HCT116 (cell line): ENCODE results near the gene PMAIP1. TPM values are rescaled to one million over a fixed set of nuclear protein-coding genes. Genes with fewer than 3 reads are reported as not detected.

Source experiments
- ATAC-seq: fragments of 200-7000 bp; cut with Tn5 transposase; 2 replicates; pipeline ENCODE4 v1.9.1; 2020; ENCODE audit warnings: mild to moderate bottlenecking, moderate library complexity
- BruUV-seq: library from RNA; stranded (reverse); fragments of 400-500 nt; replicated peaks from 2 replicates; lab custom pipeline; 2021; lab: Mats Ljungman, UMichigan
- CTCF ChIA-PET: fragments of 300-600 bp; sonication (Branson Sonifier 250); formaldehyde crosslinking; loops from one replicate; lab custom pipeline; 2021; ENCODE audit warnings: antibody characterized with exemption; lab: Charles Lee
- POLR2A ChIA-PET: fragments of 300-600, 350-600 bp; sonication (Branson Sonifier 250); formaldehyde crosslinking; loops from one replicate; lab custom pipeline; 2021; ENCODE audit warnings: antibody characterized with exemption; lab: Charles Lee
- RAD21 ChIA-PET, 2 experiments: fragments of 300-600 bp; sonication (Branson Sonifier 250); formaldehyde crosslinking; loops; one replicate each; lab custom pipeline; 2023; ENCODE audit warnings: low total read pairs in 2 of 2; ENCODE audit not compliant: uncharacterized antibody in 2 of 2, unreplicated experiment in 2 of 2, low non-redundant PET in 1 of 2; lab: Charles Lee
- DNase-seq: peaks from one replicate; pipeline ENCODE4 v3.0.0-alpha.2; 2010; ENCODE audit warnings: low read depth, low spot score
- H2AFZ ChIP-seq: fragments of 200-600 bp; shearing (Covaris generic), sonication (generic); 2 replicates; pipeline ENCODE4 v1.6.1; 2017; ENCODE audit warnings: low read depth, mixed run types, mixed read lengths, antibody characterized with exemption, low read length; ENCODE audit not compliant: poor library complexity, severe bottlenecking
- H3K27ac ChIP-seq: 2 replicates; pipeline ENCODE4 v1.5.1; 2012; ENCODE audit warnings: low read depth, low read length
- H3K27me3 ChIP-seq: fragments of 200-600 bp; sonication (generic); 2 replicates; pipeline ENCODE4 v1.6.1; 2016; ENCODE audit warnings: mixed run types, low read length, mixed read lengths; ENCODE audit not compliant: insufficient read depth
- H3K36me3 ChIP-seq, 2 experiments: fragments of 200-500 bp in 1 of 2; fragments of 200-600 bp in 1 of 2; sonication (Bioruptor generic) in 1 of 2; sonication (generic) in 1 of 2; 2 replicates each; pipeline versions ENCODE4 v1.5.1 to v1.6.1; 2014 to 2016; ENCODE audit warnings: low read length in 2 of 2, inconsistent platforms in 1 of 2, mixed read lengths in 1 of 2, mixed run types in 1 of 2; ENCODE audit not compliant: insufficient read depth in 2 of 2, control insufficient read depth in 1 of 2
- H3K4me1 ChIP-seq, 2 experiments: fragments of 200-600 bp in 1 of 2; sonication (generic) in 1 of 2; 2 replicates each; pipeline versions ENCODE4 v1.5.1 to v1.6.1; 2012 to 2017; ENCODE audit warnings: low read length in 2 of 2, inconsistent platforms in 1 of 2, mild to moderate bottlenecking in 1 of 2, mixed read lengths in 1 of 2, mixed run types in 1 of 2, moderate library complexity in 1 of 2; ENCODE audit not compliant: insufficient read depth in 2 of 2, control insufficient read depth in 1 of 2
- H3K4me2 ChIP-seq: fragments of 200-600 bp; sonication (generic); 2 replicates; pipeline ENCODE4 v1.6.1; 2017; ENCODE audit warnings: mixed run types, low read length, mixed read lengths
- H3K4me3 ChIP-seq, 2 experiments: fragments of 200-600 bp in 1 of 2; sonication (generic) in 1 of 2; replicated peaks in 1 of 2; 2 replicates each; pipeline ENCODE4 v1.5.1; 2011 to 2016; ENCODE audit warnings: low read length in 2 of 2, control low read depth in 1 of 2, low read depth in 1 of 2, mild to moderate bottlenecking in 1 of 2, mixed read lengths in 1 of 2, mixed run types in 1 of 2
- H3K79me2 ChIP-seq: fragments of 200-600 bp; sonication (generic); 2 replicates; pipeline ENCODE4 v1.6.1; 2017; ENCODE audit warnings: mild to moderate bottlenecking, mixed run types, low read length, moderate library complexity, mixed read lengths; ENCODE audit not compliant: insufficient read depth
- H3K9ac ChIP-seq: fragments of 200-600 bp; sonication (generic); 2 replicates; pipeline ENCODE4 v1.6.1; 2016; ENCODE audit warnings: low read length, mixed read lengths
- H3K9me2 ChIP-seq: fragments of 200-600 bp; sonication (generic), shearing (Covaris generic); 2 replicates; pipeline ENCODE4 v1.6.1; 2017; ENCODE audit warnings: mixed run types, mild to moderate bottlenecking, moderate library complexity; ENCODE audit not compliant: insufficient read depth
- H3K9me3 ChIP-seq, 2 experiments: fragments of 200-500 bp in 1 of 2; fragments of 200-600 bp in 1 of 2; sonication (Bioruptor generic) in 1 of 2; sonication (generic) in 1 of 2; 2 replicates each; pipeline ENCODE4 v1.6.1; 2014 to 2017; ENCODE audit warnings: low read length in 2 of 2, mixed read lengths in 2 of 2, inconsistent platforms in 1 of 2, low read depth in 1 of 2, mild to moderate bottlenecking in 1 of 2, mixed run types in 1 of 2, moderate library complexity in 1 of 2; ENCODE audit not compliant: control insufficient read depth in 1 of 2, insufficient read depth in 1 of 2
- H4K20me1 ChIP-seq: fragments of 200-600 bp; sonication (generic), shearing (Covaris generic); 2 replicates; pipeline ENCODE4 v1.6.1; 2017; ENCODE audit warnings: mixed run types, mild to moderate bottlenecking, moderate library complexity; ENCODE audit not compliant: insufficient read depth
- EZH2 ChIP-seq: fragments of 200-600 bp; sonication (generic); IDR thresholded peaks from 2 replicates; pipeline ENCODE4 v1.6.1; 2017; ENCODE audit warnings: antibody characterized with exemption, mixed run types
- EZH2phosphoT487 ChIP-seq: fragments of 200-600 bp; IDR thresholded peaks from 2 replicates; pipeline ENCODE4 v1.6.1; 2018; ENCODE audit warnings: antibody characterized with exemption, borderline replicate concordance
- FOSL1 ChIP-seq: IDR thresholded peaks from 2 replicates; pipeline ENCODE4 v1.6.1; 2012; ENCODE audit warnings: low read depth
- POLR2A ChIP-seq: IDR thresholded peaks from 2 replicates; pipeline ENCODE4 v1.7.0; 2011; ENCODE audit warnings: borderline replicate concordance; ENCODE audit not compliant: insufficient read depth, insufficient read length; ENCODE audit errors: extremely low read depth
- RAD21 ChIP-seq: IDR thresholded peaks from 2 replicates; pipeline ENCODE4 v1.6.1; 2012; ENCODE audit warnings: low read depth, mild to moderate bottlenecking
- SIN3A ChIP-seq: IDR thresholded peaks from 2 replicates; pipeline ENCODE4 v1.6.1; 2012; ENCODE audit warnings: low read depth
- SP1 ChIP-seq: IDR thresholded peaks from 2 replicates; pipeline ENCODE4 v1.6.1; 2012; ENCODE audit warnings: low read depth
- intact Hi-C: fragments of 100-400 bp; cut with micrococcal nuclease; formaldehyde crosslinking; loops from 2 replicates; pipeline ENCODE4 v1.10.0; 2022
- total RNA-seq: library from RNA; stranded (reverse); gene quantifications from one replicate; pipeline ENCODE4 v1.2.1, GENCODE V29; 2021; ENCODE audit not compliant: unreplicated experiment
- TF ChIP-seq, protein P1 (sequence below), 3 experiments: fragments of 200-600 bp in 1 of 3; sonication (generic) in 1 of 3; IDR thresholded peaks in 2 of 3; conservative IDR thresholded peaks in 1 of 3; 2 replicates each; pipeline ENCODE4 v1.5.1; 2012 to 2017; ENCODE audit warnings: low read depth in 2 of 3, low read length in 2 of 3, antibody characterized with exemption in 1 of 3, borderline replicate concordance in 1 of 3, control low read depth in 1 of 3, mild to moderate bottlenecking in 1 of 3, mixed read lengths in 1 of 3, mixed run types in 1 of 3, moderate library complexity in 1 of 3; ENCODE audit not compliant: insufficient read depth in 1 of 3

Gene PMAIP1
- total RNA-seq, 1 experiment from 2014 or later = 66.7 TPM

DNA sequence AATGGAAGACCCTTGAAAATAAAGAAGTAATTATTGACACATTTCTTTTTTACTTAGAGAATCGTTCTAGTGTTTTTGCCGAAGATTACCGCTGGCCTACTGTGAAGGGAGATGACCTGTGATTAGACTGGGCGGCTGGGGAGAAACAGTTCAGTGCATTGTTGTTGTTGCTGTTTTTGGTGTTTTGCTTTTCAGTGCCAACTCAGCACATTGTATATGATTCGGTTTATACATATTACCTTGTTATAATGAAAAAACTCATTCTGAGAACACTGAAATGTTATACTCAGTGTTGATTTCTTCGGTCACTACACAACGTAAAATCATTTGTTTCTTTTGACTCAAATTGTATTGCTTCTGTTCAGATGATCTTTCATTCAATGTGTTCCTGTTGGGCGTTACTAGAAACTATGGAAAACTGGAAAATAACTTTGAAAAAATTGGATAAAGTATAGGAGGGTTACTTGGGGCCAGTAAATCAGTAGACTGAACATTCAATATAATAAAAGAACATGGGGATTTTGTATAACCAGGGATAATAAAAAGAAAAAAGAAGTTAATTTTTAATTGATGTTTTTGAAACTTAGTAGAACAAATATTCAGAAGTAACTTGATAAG lies 3.3 kb downstream of the PMAIP1 start:
- peaks cover 13% of the 10 kb centered on the region; the same call in 1 of the 2 replicates for H4K20me1 ChIP-seq
- DNase-seq (no peak), ATAC-seq (no peak)
- BruUV-seq = no TSS peak
- H3K4me1 ChIP-seq = peaks cover 35 to 83% of the 10 kb centered on the region in 2 experiments
- H3K27me3 ChIP-seq = no peaks in the 10 kb centered on the region
- CTCF ChIA-PET = no interaction called here
- no peak overlapping the region for H3K9ac ChIP-seq
- H3K9me3 ChIP-seq = no peaks in the 10 kb centered on the region
- POLR2A ChIA-PET = interaction anchor here (3.3 kb wide), 1 partner anchor 51 kb away, joined by 19 read pairs; no protein-coding TSS in a partner anchor
- H3K4me2 ChIP-seq = no peak overlapping the region; the same call in 1 of the 2 replicates
- H3K4me3 ChIP-seq = no peak overlapping the region
- no peak overlapping the region for H3K27ac ChIP-seq
- H3K36me3 ChIP-seq = peaks cover 11 to 20% of the 10 kb centered on the region in 2 experiments; a peak in 3 of 4 replicates
- intact Hi-C loops = no loop called here
- TF ChIP-seq EZH2phosphoT487 = no peak
- no peak for TF ChIP-seq SIN3A
- no peak for TF ChIP-seq RAD21
- TF ChIP-seq FOSL1 = no peak
- TF ChIP-seq POLR2A = no peak
- no peak for TF ChIP-seq SP1
- TF ChIP-seq, protein P1, sequence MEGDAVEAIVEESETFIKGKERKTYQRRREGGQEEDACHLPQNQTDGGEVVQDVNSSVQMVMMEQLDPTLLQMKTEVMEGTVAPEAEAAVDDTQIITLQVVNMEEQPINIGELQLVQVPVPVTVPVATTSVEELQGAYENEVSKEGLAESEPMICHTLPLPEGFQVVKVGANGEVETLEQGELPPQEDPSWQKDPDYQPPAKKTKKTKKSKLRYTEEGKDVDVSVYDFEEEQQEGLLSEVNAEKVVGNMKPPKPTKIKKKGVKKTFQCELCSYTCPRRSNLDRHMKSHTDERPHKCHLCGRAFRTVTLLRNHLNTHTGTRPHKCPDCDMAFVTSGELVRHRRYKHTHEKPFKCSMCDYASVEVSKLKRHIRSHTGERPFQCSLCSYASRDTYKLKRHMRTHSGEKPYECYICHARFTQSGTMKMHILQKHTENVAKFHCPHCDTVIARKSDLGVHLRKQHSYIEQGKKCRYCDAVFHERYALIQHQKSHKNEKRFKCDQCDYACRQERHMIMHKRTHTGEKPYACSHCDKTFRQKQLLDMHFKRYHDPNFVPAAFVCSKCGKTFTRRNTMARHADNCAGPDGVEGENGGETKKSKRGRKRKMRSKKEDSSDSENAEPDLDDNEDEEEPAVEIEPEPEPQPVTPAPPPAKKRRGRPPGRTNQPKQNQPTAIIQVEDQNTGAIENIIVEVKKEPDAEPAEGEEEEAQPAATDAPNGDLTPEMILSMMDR (IDR thresholded peaks at IDR 0.05 in 2 of 3, conservative IDR thresholded peaks at IDR 0.05 in 1 of 3; ENCODE audit: borderline replicate concordance in 1 of 3, insufficient read depth in 1 of 3, low read depth in 2 of 3, low read length in 2 of 3) = no peak
- TF ChIP-seq EZH2 = no peak
- H3K79me2 ChIP-seq = peaks cover 50% of the 10 kb centered on the region
- H2AFZ ChIP-seq = no peak overlapping the region
- RAD21 ChIA-PET = no interaction called here
- H3K9me2 ChIP-seq = no peaks in the 10 kb centered on the region
